ENCODE data around the gene PTPN12.
A peak's percentile ranks its signal among the peaks of the same experiment; 100 is the strongest.
"Not testable (repeated sequence)": the region's sequence is repeated elsewhere in the genome, so short reads cannot be mapped to it uniquely, and the experiment has no call there.

The PTPN12 gene

DNA sequence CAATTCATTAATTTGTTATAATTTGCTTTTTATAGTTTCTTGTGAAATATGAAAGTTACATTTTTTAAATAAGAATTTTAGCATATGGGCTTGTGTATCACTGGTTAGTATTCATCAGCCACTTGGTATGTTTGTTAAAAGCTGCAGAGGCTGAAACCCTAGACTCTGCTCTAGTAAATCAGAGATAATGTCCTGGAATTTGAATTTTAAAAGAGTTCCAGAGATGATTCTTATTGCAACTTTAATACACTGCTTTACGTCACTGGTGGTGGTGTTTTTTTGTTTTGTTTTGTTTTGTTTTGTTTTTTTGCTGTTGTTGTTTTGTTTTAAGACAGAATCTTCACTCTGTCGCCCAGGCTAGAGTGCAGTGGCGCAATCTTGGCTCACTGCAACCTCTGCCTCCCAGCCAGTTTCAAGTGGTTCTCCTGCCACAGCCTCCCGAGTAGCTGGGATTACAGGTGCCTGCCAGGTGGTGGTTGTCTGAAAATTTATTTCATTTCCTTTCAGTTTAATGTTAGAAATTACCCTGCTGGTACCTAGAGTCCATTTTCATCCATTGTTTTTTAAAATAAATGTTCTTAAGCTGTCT lies 43.8 kb downstream of the PTPN12 start:
- no peak for DNase-seq

DNA sequence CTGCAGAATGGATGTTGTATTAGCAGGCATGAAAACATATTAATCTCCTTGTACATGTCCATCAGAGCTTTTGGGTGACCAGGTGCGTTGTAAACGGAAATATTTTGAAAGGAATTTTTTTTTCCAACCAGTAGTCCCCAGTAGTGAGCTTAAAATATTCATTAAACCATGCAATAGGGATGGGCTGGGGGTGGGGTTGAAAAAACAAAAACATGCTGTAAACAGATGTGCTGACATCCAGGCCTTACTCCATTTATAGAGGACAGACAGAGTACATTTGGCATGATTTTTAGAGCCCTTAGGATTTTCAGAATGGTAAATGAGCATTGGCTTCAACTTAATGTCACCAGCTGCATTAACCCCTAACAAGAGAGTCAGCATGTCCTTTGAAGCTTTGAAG lies 50.2 kb downstream of the PTPN12 start:
- DNase-seq = no peak

DNA sequence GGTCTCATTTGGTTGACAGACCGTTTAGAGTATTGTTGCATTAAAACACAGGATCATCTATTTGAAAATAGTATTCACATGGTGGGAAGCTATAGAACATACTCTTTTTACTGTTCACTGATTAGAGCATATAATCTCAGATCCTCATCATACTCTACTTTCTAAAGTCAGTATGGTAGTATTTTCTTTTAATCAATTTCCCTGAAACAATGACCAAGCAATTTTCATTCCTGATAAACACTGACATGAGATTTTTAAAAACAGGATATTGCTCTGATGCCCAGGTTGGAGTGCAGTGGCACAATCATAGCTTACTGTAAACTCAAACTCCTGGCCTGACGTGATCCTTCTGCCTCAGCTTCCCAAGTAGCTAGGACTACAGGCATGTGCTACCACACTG lies 63.9 kb downstream of the PTPN12 start:
- no peak for DNase-seq

DNA sequence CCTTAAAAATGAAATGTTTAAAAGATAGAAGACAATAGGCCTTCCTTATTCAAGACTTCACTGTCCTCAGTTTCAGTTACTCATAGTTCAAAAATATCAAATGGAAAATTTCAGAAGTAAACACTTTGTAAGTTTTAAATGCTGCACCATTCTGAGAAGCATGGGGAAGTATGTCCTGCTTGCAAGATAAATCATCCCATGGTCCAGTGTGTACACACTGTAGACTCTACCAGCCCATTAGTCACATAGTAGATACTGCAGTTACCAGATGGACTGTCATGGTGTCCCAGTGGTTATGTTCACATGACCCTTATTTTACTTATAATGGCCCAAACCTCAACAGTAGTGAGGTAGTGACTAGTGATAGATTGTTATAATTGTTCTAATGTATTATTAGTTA lies 69.5 kb downstream of the PTPN12 start:
- peak; percentile 19 to 30 for DNase-seq

DNA sequence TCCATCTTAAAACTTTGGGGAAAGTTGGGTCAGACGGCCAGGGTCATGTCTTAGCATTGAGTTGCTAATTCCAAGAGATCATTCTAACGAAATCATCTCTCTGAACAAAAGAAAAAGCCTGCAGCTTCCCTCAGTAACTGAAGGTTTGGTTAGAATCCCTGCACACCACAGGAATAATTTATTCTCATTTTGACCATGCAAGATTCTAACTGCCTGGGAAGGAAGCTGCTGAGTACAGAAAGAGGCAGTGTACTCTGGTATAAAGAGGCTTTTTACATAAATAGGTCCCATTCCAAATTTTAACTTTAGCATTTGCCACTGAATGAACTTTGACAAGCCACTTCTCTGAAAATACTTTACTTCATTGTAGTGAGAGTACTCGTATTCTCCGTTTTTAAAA lies 82.2 kb downstream of the PTPN12 start:
- no peak for DNase-seq

DNA sequence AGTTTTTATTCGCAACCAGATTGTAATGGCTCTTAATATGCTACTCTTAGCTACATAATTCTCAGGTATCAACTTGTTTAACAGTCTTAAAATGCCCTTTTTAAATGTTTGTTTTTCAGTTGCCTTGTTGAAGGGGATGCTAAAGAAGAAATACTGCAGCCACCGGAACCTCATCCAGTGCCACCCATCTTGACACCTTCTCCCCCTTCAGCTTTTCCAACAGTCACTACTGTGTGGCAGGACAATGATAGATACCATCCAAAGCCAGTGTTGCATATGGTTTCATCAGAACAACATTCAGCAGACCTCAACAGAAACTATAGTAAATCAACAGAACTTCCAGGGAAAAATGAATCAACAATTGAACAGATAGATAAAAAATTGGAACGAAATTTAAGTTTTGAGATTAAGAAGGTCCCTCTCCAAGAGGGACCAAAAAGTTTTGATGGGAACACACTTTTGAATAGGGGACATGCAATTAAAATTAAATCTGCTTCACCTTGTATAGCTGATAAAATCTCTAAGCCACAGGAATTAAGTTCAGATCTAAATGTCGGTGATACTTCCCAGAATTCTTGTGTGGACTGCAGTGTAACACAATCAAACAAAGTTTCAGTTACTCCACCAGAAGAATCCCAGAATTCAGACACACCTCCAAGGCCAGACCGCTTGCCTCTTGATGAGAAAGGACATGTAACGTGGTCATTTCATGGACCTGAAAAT lies 89.7 kb downstream of the PTPN12 start:
- no peak for DNase-seq

DNA sequence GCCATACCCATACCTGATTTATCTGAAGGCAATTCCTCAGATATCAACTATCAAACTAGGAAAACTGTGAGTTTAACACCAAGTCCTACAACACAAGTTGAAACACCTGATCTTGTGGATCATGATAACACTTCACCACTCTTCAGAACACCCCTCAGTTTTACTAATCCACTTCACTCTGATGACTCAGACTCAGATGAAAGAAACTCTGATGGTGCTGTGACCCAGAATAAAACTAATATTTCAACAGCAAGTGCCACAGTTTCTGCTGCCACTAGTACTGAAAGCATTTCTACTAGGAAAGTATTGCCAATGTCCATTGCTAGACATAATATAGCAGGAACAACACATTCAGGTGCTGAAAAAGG lies 90.2 kb downstream of the PTPN12 start:
- DNase-seq = peak; percentile 33 to 46

DNA sequence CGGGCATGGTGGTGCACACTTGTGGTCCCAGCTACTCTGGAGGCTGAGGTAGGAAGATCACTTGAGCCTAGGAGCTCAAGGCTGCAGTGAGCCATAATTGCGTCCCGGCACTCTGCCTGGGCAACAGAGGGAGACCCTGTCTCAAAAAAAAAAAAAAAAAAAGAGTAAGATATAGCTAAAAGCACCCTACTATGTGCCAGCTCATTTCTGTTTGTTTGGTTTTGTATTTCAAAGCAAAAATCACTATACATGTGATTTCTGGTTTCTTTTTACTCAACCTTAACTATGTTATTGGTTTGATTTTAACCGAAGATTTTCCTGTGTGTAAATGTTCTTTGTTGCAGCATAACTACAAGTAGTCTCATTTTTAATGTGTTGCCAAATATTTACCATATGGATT lies 92.7 kb downstream of the PTPN12 start:
- DNase-seq = no peak

DNA sequence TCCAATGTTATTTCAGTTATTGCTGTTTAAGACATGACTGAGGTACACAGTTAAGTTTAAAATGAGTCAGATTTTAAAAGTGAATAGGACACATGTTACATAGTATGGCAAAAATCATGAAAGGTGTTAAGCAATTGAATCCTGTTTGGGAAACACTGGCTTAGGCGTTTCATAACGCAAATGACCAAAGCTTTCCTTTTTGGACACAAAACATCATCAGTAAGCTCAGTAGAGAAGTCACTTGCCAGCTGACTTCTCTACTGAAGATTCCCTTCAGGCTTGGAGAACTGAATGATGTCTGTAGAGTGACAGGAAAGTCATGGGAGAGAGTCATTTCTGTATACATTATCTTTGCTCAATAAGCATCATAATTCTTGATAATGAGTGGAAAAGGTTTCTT lies 94.7 kb downstream of the PTPN12 start:
- DNase-seq = peak; percentile 91 to 94

DNA sequence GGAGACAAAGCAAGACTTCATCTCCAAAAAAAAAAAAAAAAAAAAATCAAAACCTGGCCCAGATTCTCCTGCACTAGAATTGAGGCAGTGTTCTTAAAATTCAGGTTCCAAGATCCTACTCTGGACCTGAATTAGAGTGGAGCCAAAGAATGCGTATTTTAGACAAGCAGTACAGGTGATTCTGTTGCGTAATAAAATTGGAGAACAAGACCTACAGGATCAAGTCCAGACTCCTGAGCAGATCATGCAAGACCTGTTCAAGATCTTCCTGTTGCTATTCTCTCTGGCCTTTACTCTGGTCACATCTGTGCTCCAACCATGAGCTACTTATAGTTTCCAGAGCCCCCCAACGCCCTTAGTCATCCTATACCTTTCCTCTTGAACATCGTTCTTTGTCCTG lies 107.7 kb downstream of the PTPN12 start:
- no peak for DNase-seq

DNA sequence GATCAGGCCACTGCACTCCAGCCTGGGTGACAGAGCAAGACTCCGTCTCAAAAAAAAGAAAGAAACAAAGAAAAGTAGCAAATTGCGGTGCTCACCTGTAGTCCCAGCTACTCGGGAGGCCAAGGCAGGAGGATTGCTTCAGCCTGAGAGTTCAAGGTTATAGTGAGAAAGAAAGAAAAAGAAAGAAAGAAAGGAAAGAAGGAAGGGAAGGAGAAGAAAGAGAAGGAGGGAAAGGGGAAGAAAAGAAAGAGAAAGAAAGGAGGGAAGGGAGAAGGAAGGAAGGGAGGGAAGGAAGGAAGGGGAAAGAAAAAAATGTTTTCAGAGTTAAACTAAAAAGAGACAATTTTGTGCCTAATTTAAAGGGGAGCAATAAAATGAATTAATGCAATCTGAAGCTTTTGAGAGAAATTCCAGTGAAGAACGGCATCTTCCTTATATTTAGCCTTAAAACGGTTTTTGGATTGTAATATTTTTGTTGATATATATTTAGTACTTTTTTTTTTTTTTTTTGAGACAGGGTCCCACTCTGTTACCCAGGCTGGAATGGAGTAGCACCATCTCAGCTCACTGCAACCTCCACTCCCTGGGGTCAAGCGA lies 111.7 kb downstream of the PTPN12 start:
- DNase-seq = no peak

DNA sequence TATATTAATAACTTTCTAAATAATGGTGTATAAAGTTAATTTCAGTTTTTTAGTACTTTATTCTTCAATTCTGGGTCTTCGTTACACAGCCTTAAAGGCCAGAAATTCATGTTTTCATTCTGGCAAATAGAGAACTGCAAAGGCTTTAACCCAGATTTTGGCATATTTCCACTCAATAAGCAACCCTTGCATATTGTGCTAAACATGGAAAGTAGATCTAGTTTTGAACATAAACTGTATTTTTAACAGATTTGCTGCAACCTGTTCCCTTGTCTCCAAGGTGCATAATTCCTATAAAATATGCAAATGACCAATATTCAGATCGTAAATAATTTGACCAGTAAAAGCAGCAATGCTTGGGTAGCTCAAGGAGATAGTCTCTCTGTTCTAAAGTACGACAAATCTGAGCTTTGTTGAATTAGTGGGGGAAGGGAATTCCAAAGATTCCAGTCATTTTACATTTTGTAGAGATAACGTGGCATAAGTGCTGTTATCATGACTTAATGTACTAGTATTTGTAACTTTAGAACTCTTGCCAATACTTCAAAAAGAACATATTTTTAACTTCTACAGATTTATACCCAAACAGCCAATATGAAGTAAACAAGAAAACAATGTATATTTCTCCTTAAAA lies 112.7 kb downstream of the PTPN12 start:
- no peak for DNase-seq

DNA sequence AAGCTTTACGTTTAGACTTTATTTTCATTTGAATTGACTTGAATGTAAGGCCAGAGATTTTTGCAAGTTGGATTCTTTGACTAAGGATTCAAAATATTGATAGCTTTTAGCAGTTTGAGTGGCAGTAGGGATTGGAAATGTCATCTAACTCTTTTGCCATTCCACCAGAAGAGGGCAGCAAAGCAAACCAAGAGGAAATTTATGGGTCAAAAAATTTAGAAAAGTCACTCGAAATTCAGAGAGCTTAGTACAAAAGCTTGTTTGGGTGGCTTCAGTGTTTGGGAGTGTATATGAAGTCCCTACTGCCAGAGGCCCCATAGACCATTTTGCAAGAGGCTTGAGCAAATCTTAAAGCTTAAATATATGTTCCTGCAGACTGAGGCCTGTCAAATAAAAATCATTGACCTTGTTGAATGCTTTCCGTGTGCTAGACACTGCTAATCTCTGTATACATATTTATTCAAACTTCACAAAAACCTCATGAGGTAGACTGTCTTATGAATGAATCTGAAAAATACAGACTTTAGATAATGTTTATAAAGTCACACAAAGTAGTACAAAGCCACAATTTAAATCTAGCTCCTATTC lies 114.6 kb downstream of the PTPN12 start:
- DNase-seq = peak; percentile 15 to 41

DNA sequence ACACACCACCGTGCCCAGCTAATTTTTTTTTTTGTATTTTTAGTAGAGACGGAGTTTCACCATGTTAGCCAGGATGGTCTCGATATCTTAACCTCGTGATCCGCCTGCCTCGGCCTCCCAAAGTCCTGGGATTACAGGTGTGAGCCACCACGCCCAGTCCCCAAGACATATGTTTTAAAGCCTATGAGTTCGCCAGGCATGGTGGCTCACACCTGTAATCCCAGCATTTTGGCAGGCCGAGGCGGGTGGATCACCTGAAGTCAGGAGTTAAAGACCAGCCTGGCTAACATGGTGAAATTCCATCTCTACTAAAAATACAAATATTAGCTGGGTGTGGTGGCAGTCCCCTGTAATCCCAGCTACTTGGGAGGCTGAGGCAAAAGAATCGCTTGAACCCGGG lies 115.7 kb downstream of the PTPN12 start:
- not testable (repeated sequence) for DNase-seq

DNA sequence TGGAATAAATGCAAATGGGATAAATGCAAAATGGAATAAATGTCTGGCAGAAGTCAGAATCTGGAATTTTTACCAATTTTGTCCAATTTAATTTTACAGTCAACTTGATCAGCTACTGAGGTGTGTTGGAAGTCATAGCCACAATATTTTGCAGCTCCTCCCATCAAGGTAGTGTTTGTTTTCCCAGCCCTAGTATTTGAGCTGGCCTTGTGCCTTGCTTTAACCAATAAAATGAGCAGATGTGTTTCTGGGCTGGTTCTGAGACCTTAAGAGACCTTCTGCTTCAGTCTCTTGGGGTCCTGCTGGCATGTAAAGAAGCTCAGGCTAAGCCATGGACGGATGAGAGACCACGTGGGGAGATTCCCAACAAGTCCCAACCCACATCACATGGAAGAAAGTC lies 116.5 kb downstream of the PTPN12 start:
- no peak for DNase-seq

DNA sequence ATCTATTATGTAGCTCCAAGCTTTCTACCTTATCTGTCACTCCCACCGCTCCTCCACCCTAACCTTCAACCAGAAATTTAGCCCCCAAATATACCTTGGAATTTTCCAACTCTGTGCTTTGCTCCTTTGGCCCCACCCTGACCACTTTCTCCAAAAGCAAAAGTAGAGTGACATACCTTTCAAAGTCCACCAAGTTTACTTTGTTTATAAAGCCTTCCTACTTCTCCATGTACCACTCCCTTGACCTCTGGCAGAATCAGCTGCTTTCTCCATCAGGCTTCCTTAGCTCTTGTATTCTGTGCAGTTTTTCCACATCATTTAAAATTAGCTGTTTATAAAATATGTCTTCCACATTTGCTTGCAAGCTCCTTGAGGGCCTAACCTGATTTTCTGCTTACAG lies 118.3 kb downstream of the PTPN12 start:
- DNase-seq = no peak

DNA sequence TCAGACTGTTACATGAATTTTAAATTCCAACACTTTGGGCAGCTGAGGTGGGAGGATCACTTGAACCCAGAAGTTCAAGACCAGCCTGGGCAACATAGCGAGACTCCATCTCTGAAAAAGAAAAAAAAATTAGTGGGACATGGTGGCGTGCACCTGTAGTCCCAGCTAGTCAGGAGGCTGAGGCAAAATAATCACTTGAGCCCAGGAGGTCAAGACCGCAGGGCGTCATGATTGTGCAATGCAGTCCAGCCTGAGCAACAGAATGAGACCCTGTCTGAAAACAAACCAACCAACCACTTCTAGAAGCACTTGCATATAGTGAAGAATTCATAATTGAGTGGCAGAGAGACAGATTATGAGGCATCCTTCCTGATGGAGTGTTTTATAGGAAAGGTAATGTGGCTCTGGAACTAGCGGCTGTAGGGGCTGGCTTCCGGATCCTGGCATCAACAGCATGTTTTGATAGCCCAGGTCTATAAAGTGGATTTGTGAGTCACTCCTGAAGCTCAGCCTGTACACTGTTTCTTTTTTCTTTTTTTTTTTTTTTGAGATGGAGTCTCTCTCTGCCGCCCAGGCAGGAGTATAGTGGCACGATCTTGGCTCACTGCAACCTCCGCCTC lies 118.9 kb downstream of the PTPN12 start:
- DNase-seq = no peak

DNA sequence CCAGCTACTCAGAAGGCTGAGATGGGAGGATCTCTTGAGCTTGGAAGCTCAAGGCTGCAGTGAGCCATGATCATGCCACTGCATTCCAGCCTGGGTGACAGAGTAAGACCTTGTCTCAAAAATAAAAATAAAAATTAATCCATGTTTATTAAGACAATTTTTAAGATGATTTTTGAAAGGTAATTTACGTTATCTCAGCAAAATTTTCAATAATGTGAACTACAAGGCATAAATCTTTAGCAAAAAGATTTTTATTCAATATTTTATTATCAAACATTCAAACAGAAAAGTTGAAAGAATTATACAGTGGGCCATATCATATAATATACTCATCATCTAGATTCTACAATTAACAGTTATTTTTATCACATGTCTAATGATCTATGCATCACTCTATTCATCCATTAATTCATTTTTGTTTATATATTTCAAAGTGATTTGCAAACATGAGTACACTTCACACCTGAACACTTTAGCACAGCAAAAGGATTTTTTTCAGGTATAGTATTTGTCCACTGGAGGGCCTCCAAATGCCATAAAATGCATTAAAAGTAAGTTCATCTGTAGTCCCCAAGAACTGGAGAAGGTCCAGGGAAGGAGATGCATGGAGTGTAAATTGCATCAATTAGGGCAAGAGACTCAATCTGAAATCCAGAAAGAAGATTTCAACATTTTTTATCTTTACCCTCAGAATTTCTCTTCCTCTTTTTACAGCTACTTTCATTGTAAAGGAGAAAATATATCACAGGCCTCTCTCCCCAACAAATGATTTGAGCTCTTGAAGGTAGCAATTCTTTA lies 120.5 kb downstream of the PTPN12 start:
- peak; percentile 38 to 79 for DNase-seq

DNA sequence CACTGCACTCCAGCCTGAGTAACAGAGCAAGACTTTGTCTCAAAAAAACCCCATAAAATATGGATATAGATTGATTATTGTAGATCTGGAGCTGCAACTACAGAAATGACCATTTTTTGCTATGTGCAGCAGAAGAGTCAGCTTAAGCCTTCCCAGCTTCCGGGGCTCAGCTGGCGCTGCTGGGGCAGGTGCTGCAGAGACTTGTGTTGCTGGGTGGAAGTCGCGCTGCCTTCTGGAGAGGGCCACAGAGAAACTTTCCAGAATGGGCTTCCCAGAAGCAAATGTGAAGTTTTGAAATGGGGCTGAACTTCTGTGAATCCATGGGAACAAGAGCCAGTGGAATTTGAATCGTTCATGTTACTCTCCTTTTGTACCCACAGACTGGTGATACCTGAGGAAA lies 121.8 kb downstream of the PTPN12 start:
- no peak for DNase-seq

DNA sequence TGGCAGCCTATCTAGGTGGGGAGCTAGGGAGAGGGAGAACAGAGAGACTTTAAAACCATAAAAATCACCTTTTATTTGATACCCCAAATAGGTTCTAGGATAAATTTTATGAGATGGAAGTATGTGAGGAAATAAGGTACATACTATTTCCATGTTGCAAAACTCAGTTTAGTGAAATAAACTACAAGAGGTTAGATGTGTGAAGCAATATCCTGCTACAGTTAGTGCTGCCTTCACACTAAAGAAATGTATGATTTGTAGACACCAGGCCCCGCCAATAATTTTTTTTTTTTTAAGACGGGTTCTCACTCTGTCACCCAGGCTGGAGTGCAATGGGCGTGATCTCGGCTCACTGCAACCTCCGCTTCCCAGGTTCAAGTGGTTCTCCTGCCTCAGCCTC lies 124.7 kb downstream of the PTPN12 start:
- peak in 1 of 2 donors; percentile 40 for DNase-seq

DNA sequence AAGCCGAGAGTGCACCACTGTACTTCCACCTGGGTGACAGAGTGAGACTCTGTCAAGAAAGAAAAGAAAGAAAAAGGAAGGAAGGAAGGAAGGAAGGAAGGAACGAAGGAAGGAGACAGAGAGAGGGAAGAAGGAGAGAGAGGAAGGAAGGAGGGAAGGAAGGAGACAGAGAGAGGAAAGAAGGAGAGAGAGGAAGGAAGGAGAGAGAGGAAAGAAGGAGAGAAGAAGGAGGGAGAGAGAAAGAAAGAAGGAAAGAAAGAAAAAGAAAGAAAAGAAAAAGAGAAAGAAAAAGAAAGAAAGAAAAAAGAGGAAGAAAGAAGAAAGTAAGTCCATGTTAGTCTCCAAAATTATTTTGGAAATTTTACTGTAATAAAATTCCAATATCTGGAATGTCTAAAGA lies 125.8 kb downstream of the PTPN12 start:
- no peak for DNase-seq

DNA sequence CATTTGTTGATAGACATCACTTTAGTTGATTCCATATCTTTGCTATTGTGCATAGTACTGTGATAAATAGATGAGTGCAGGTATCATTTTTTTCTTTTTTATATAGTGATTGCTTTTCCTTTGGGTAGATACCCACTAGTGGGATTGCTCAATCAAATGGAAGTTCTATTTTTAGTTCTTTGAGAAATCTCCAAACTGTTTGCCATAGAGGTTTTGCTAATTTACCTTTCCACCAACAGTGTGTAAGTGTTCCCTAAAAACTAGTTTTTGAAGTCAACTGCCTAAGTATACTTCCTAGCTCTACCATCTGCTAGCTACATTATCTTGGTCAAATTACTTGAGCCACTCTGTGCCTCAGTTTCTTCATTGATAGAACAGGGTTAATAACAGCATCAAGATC lies 127.6 kb downstream of the PTPN12 start:
- DNase-seq = no peak
